Testis (tissue), 2 donors: ENCODE measurements around the gene DCP1B.

ENCODE experiments used
- CTCF ChIP-seq, 3 experiments: fragments of 450-650 bp in 2 of 3; fragments of 200-600 bp in 1 of 3; sonication (generic) in 1 of 3; IDR thresholded peaks; one replicate each; pipeline ENCODE4 v1.5.1; 2016 to 2019; ENCODE audit warnings: antibody characterized with exemption in 3 of 3, mild to moderate bottlenecking in 2 of 3, moderate library complexity in 1 of 3
- POLR2A ChIP-seq: fragments of 450-650 bp; IDR thresholded peaks from one replicate; pipeline ENCODE4 v1.6.1; 2017; ENCODE audit warnings: antibody characterized with exemption, mild to moderate bottlenecking, moderate library complexity

- TF ChIP-seq CTCF (IDR thresholded peaks at IDR 0.05), result no peak
- TF ChIP-seq POLR2A, result no peak
Observed at GRCh38 chr12:1977109-1977508, 27.1 kb downstream of the DCP1B start.
